ENCODE measurements around the gene GNPDA1.

GNPDA1 gene

GRCh38 chr5:141992349-141992963, 20.4 kb downstream of the GNPDA1 start:
- DNase-seq (ENCODE audit: low spot score): peak; percentile 71

GRCh38 chr5:141989720-141990119, 23.1 kb downstream of the GNPDA1 start:
- no peak for DNase-seq (ENCODE audit: low spot score)

GRCh38 chr5:141986072-141986471, 26.8 kb downstream of the GNPDA1 start:
- no peak for DNase-seq (ENCODE audit: low spot score)

- DNase-seq (ENCODE audit: low spot score): no peak
These were observed 30.2 kb downstream of the GNPDA1 start for GRCh38 chr5:141982626-141983025.

- DNase-seq (ENCODE audit: low spot score): no peak
These were observed 34.4 kb downstream of the GNPDA1 start for GRCh38 chr5:141978389-141978788.

- DNase-seq (ENCODE audit: low spot score): no peak
These were observed 36.7 kb downstream of the GNPDA1 start for GRCh38 chr5:141976176-141976575.

GRCh38 chr5:141973871-141974595, 38.8 kb downstream of the GNPDA1 start:
- DNase-seq (ENCODE audit: low spot score): no peak

- peak; percentile 40 for DNase-seq (ENCODE audit: low spot score)
These were observed 42.8 kb downstream of the GNPDA1 start for GRCh38 chr5:141969783-141970771.

GRCh38 chr5:141968914-141969608, 43.8 kb downstream of the GNPDA1 start, which contains the start of gene RNF14:
Gene RNF14, plus strand, starts transcription at chr5:141969105. Its CDS starts 4,484 bp downstream, at chr5:141973589.
- peak; percentile 95 for DNase-seq (ENCODE audit: low spot score)

GRCh38 chr5:141966963-141967333, 45.9 kb downstream of the GNPDA1 start:
- no peak for DNase-seq (ENCODE audit: low spot score)

GRCh38 chr5:141966275-141966962, 46.4 kb downstream of the GNPDA1 start:
- DNase-seq (ENCODE audit: low spot score): no peak

GRCh38 chr5:141965071-141965470, 47.8 kb downstream of the GNPDA1 start:
- DNase-seq (ENCODE audit: low spot score): no peak

GRCh38 chr5:141963701-141964100, 49.1 kb downstream of the GNPDA1 start:
- DNase-seq (ENCODE audit: low spot score): no peak

GRCh38 chr5:141961466-141961865, 51.4 kb downstream of the GNPDA1 start:
- DNase-seq (ENCODE audit: low spot score): no peak

- DNase-seq (ENCODE audit: low spot score): peak; percentile 88
These were observed 52.1 kb downstream of the GNPDA1 start for GRCh38 chr5:141960449-141961323.

GRCh38 chr5:141960018-141960417, 52.8 kb downstream of the GNPDA1 start:
- no peak for DNase-seq (ENCODE audit: low spot score)

GRCh38 chr5:141958546-141959172, 54.2 kb downstream of the GNPDA1 start:
- no peak for DNase-seq (ENCODE audit: low spot score)

- no peak for DNase-seq (ENCODE audit: low spot score)
These were observed 54.7 kb downstream of the GNPDA1 start, which contains the start of gene PCDH12 for GRCh38 chr5:141958113-141958512. Gene PCDH12, minus strand, starts transcription at chr5:141958202. Its CDS starts 351 bp downstream, at chr5:141957851.

GRCh38 chr5:141957367-141957996, 55.3 kb downstream of the GNPDA1 start:
- DNase-seq (ENCODE audit: low spot score): no peak

Measured in LoVo (cell line).